Measurements from ENCODE around the gene RGN. TPM values are rescaled to one million over a fixed set of nuclear protein-coding genes. Genes with fewer than 3 reads are reported as not detected.
"Not testable (repeated sequence)": the region's sequence is repeated elsewhere in the genome, so short reads cannot be mapped to it uniquely, and the experiment has no call there.

Gene RGN
- total RNA-seq, 2 experiments from 2014 or later, result not detected

DNA sequence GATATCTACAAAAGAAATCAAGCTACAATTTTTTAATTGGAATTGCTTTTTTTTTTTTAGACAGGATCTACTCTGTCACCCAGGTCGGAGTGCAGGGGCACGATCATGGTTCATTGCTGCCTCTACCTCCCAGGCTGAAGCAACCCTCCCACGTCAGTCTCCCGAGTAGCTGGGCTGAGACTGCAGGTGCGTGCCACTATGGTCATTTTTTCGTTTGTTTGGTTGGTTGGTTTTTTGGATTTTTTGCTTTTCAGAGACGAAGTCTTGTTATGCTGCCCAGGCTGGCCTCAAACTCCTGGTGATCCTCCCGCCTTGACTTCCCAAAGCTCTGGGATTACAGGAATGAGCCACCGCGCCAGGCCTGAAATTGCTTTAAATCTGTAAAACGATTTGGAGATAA lies 15.6 kb downstream of the RGN start:
- no peaks in the 10 kb centered on the region for H3K27me3 Mint-ChIP-seq
- H3K4me3 Mint-ChIP-seq, result no peak overlapping the region
- no peak for DNase-seq
- ChIA-PET CTCF (interaction anchor here (1.2 kb wide), 1 partner anchor 190 kb away, joined by 5 read pairs; no protein-coding TSS in a partner anchor), POLR2A (no interaction called here)
- no peaks in the 10 kb centered on the region for H3K9me3 Mint-ChIP-seq
- H3K4me1 Mint-ChIP-seq, result peaks cover 9% of the 10 kb centered on the region
- no peaks in the 10 kb centered on the region for H3K36me3 Mint-ChIP-seq (ENCODE audit: low read depth)
- H3K27ac Mint-ChIP-seq, result no peak overlapping the region

DNA sequence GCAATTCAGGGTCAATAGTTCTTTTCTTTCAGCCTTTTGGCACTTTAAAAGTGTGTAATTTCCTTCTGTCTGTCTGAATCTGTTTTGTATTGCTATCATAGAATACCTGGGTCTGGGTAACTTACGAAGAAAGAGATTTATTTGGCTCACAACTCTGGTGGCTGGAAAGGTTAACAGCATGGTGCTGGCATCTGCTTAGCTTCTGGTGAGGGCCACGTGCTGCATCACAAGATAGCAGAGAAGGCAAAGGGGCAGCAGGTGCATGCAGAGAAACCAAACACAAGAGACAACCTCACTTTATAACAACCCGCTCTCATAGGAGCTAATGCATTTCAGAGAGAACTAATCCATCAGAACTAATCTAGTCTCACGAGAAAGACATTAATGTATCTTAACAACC lies 18.8 kb downstream of the RGN start:
- H3K27me3 Mint-ChIP-seq, result no peaks in the 10 kb centered on the region
- no peaks in the 10 kb centered on the region for H3K36me3 Mint-ChIP-seq (ENCODE audit: low read depth)
- ChIA-PET POLR2A (no interaction called here), CTCF (no interaction called here)
- H3K9me3 Mint-ChIP-seq, result no peaks in the 10 kb centered on the region
- no peaks in the 10 kb centered on the region for H3K4me1 Mint-ChIP-seq
- no peak for DNase-seq
- H3K27ac Mint-ChIP-seq, result no peak overlapping the region
- no peak overlapping the region for H3K4me3 Mint-ChIP-seq

DNA sequence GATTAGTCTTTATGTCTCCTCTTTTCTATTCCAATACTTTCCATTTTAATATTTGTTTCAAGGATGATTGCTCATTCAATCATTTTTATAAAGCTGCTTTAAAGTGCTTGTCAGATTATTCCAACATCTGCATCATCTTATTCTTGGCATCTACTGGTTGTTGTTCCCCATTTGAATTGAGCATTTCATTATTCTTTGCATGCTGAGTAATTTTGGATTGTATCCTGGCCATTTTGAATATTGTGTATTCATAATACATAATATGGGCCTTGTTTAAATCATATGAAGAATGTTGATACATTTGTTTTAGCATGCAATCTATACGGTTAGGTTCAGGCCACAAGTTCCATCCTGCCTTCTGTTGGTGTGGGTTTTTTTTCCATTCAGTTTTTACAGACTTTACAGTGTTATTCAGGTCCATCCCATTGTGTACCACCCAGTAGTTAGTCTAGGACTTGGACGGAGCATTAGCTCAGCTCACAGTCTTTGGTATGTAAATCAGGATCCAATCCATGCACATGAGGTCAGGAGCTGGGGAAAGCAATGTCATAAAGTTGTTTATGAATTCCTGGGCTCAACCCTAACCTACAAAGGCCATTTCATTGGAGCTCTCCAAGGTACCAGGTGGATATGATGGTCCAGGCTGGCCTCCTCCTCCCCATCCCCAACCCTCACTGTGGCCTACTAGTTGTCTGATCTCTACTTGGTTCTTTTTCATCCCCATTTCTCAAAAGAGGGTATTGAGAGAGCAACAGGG lies 20.3 kb downstream of the RGN start:
- no peak overlapping the region for H3K27ac Mint-ChIP-seq
- H3K4me1 Mint-ChIP-seq, result no peaks in the 10 kb centered on the region
- no peak for DNase-seq
- H3K4me3 Mint-ChIP-seq, result no peak overlapping the region
- CTCF ChIA-PET, result no interaction called here
- POLR2A ChIA-PET, result no interaction called here
- H3K9me3 Mint-ChIP-seq, result no peaks in the 10 kb centered on the region
- H3K36me3 Mint-ChIP-seq (ENCODE audit: low read depth), result no peaks in the 10 kb centered on the region
- H3K27me3 Mint-ChIP-seq, result no peaks in the 10 kb centered on the region

DNA sequence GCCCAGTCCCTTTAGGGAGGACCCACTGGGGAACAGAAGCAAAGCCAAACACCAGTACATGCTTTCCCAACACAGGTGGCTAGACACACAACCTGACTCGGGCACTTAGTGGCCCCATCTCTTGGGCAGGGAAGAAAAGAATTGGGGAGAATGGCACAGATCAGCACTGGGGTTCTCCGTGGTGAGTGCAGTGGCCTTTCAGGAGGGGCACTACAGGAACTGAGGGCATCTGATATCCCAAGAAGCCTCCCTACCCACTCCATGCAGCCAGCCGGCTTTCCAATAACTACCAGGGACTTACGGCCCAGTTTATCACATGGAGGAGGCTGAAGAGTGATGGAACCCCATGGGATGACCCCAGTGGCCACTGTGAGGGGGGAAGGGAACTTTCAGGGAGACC lies 23.0 kb downstream of the RGN start:
- Mint-ChIP-seq H3K27ac (no peak overlapping the region), H3K4me1 (no peaks in the 10 kb centered on the region), H3K4me3 (no peak overlapping the region), H3K9me3 (no peaks in the 10 kb centered on the region), H3K27me3 (no peaks in the 10 kb centered on the region), H3K36me3 (ENCODE audit: low read depth) (no peaks in the 10 kb centered on the region)
- POLR2A ChIA-PET, result no interaction called here
- CTCF ChIA-PET, result no interaction called here
- no peak for DNase-seq

DNA sequence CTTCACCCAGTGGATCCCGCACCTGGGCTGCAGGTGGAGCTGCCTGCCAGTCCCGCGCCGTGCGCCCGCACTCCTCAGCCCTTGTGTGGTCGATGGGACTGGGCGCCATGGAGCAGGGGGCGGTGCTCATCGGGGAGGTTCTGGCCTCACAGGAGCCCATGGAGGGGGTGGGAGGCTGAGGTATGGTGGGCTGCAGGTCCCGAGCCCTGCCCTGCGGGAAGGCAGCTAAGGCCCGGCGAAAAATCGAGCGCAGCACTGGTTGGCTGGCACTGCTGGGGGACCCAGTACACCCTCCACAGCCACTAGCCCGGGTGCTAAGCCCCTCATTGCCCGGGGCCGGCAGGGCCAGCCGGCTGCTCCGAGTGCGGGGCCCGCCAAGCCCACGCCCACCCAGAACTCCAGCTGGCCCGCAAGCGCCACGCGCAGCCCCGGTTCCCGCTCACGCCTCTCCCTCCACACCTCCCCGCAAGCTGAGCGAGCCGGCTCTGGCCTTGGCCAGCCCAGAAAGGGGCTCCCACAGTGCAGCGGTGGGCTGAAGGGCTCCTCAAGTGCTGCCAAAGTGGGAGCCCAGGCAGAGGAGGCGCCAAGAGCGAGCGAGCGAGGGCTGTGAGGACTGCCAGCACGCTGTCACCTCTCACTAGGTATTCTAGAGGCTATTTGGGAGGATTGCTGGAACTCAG lies 32.8 kb downstream of the RGN start:
- H3K36me3 Mint-ChIP-seq (ENCODE audit: low read depth); H3K27ac Mint-ChIP-seq; H3K4me1 Mint-ChIP-seq; POLR2A ChIA-PET; H3K27me3 Mint-ChIP-seq; DNase-seq; H3K4me3 Mint-ChIP-seq; H3K9me3 Mint-ChIP-seq; CTCF ChIA-PET: not testable (repeated sequence)

DNA sequence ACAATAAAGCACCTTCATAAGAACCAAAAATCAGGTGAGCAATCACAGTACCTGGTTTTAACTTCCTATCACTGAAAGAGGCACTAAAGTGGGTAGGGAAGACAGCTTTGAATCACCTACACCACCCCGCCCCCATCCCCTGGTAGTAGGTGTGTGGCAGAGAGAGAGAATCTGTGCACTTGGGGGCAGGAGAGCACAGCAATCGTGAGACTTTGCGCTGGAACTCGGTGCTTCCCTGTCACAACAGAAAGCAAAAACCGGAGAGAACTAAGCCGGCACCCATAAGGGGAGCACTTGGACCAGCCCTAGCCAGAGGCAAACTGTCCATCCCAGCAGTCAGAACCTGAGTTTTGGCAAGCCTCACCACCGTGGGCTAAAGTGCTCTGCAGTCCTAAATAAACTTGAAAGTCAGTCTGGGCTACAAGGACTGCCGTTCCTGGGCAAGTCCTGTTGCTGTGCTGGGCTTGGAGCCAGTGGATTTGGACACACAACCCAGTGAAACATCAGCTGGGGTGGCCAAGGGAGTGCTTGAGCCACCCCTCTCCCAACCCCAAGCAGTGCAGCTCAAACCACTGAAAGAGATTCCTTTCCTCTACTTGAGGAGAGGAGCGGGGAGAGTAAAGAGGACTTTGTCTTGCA lies 34.2 kb downstream of the RGN start:
- no peak overlapping the region for H3K27ac Mint-ChIP-seq
- no peak for DNase-seq
- H3K27me3 Mint-ChIP-seq, result no peaks in the 10 kb centered on the region
- no peaks in the 10 kb centered on the region for H3K9me3 Mint-ChIP-seq
- no peak overlapping the region for H3K4me3 Mint-ChIP-seq
- no peaks in the 10 kb centered on the region for H3K4me1 Mint-ChIP-seq
- POLR2A ChIA-PET, result no interaction called here
- CTCF ChIA-PET, result no interaction called here
- no peaks in the 10 kb centered on the region for H3K36me3 Mint-ChIP-seq (ENCODE audit: low read depth)

DNA sequence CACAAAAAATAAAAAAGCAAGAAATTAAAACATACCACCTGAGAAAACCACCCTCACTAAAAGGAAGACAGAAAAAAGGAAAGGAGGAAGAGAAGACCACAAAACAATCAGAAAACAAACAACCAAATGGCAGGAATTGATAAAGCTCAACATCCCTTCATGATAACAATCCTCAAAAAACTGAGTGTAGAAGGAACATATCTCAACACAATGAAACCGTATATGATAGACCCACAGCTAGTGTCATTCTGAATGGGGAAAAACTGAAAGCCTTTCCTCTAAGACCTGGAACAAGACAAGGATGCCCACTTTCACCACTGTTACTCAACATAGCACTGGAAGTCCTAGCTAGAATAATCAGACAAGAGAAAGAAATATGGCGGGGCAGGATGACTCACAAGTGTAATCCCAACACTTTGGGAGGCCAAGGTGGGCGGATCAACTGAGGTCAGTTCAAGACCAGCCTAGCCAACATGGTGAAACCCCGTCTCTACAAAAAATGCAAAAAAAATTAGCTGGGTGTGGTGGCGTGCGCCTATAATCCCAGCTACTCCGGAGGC lies 38.4 kb downstream of the RGN start:
- CTCF ChIA-PET; H3K9me3 Mint-ChIP-seq; H3K4me1 Mint-ChIP-seq; H3K27ac Mint-ChIP-seq; H3K36me3 Mint-ChIP-seq (ENCODE audit: low read depth); H3K27me3 Mint-ChIP-seq; H3K4me3 Mint-ChIP-seq; DNase-seq: not testable (repeated sequence)
- POLR2A ChIA-PET, result interaction anchor here (1.4 kb wide), 1 partner anchor 13 kb away, joined by 3 read pairs; no protein-coding TSS in a partner anchor

DNA sequence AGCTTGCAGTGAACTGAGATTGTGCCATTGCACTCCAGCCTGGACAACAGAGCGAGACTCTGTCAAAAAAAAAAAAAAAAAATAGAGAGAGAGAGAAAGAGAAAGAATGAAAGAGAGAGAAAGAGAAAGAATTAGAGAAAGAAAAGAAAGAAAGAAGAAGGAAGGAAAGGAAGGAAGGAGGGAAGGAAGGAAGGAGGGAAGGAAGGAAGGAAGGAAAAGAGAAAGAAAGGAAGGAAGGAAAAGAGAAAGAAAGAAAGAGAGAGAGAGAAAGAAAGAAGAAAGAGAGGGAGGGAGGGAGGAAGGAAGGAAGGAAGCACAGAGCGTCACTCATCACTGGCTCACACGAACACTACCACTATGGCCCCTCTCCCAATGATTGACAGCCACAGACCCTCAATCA lies 46.2 kb downstream of the RGN start:
- H3K4me1 Mint-ChIP-seq; H3K27me3 Mint-ChIP-seq; H3K4me3 Mint-ChIP-seq; POLR2A ChIA-PET; H3K36me3 Mint-ChIP-seq (ENCODE audit: low read depth); CTCF ChIA-PET; H3K9me3 Mint-ChIP-seq; H3K27ac Mint-ChIP-seq; DNase-seq: not testable (repeated sequence)

DNA sequence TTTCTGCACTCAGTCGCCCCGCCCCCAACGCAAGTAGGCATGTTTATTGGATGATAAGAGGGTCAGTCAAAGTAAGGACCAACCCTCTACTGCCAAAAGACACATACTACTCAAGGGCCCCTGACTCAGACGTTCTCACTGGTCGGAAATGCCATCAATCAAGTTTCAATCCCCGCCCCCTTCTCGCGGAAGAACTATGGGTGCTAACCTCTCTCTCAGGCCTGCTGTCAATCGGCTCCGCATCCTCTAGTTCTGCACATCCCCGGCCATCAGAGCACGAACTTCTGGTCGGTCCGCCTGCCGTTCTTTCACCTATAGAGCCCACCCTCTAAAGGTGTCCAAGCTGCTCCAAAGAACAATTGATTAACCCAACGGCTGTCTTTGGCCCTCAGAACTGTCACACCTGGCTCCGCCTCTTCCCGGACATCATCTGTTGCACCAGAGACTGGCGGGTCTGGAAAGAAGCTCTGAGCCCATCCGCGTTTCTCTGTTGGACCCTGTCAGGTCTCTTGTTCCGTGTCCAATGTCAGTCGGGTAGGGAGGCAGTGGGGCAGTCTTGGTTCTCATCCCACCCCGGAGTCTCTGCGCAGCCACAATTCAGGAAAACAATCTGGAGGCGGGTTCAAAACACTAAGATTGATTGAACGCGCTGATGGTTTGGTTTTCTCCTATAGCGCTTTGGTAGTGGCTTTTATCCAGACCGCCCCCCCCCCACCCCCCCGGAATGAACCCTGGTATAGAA lies 51.1 kb downstream of the RGN start:
- ChIA-PET POLR2A (interaction anchor here (0.6 to 5.0 kb wide), 6 partner anchors 13 to 238 kb away, joined by 3 to 55 read pairs (median 4); partner anchors contain the start of genes NDUFB11 and RBM10), CTCF (interaction anchor here (1.1 to 1.2 kb wide), 2 partner anchors 15 to 16 kb away, joined by 6 to 7 read pairs; partner anchors contain the start of genes NDUFB11 and RBM10)
- no peaks in the 10 kb centered on the region for H3K36me3 Mint-ChIP-seq (ENCODE audit: low read depth)
- peak overlapping the region; percentile 93 for H3K27ac Mint-ChIP-seq
- H3K9me3 Mint-ChIP-seq, result no peaks in the 10 kb centered on the region
- H3K27me3 Mint-ChIP-seq, result no peaks in the 10 kb centered on the region
- H3K4me1 Mint-ChIP-seq, result peaks cover 8% of the 10 kb centered on the region
- DNase-seq, result peak; percentile 91
- H3K4me3 Mint-ChIP-seq, result peak overlapping the region; percentile 96

DNA sequence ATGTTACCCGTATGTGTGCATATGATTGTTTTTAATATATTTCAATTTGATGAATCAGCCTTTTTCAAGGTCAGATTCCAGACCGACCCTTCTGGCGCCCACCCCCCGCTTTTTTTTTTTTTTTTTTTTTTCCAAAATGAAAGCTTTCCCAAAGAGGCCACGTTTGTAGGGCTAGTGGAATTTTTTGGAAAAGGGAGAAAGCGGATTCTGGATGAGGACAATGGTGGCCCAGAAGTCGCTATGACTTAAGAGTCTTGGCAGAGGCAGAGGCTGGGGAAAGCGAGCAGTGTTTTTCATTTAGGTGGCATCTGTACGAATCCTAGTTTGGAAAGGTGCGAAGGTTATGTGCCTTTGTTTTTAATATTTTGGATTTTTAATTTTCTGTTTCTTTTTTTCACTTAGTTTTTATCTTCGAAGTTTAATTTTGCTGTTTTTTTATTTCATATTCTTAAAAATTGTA lies 51.7 kb downstream of the RGN start:
- Mint-ChIP-seq H3K9me3 (no peaks in the 10 kb centered on the region), H3K4me3 (peak overlapping the region; percentile 96), H3K27me3 (no peaks in the 10 kb centered on the region), H3K36me3 (ENCODE audit: low read depth) (no peaks in the 10 kb centered on the region), H3K27ac (peak overlapping the region; percentile 40), H3K4me1 (peaks cover 8% of the 10 kb centered on the region)
- CTCF ChIA-PET, result interaction anchor here (1.1 kb wide), 1 partner anchor 15 kb away, joined by 7 read pairs; the partner anchor contains the start of genes NDUFB11 and RBM10
- DNase-seq, result no peak
- POLR2A ChIA-PET, result interaction anchor here (0.6 to 5.0 kb wide), 6 partner anchors 14 to 237 kb away, joined by 3 to 55 read pairs (median 4); partner anchors contain the start of genes NDUFB11 and RBM10

DNA sequence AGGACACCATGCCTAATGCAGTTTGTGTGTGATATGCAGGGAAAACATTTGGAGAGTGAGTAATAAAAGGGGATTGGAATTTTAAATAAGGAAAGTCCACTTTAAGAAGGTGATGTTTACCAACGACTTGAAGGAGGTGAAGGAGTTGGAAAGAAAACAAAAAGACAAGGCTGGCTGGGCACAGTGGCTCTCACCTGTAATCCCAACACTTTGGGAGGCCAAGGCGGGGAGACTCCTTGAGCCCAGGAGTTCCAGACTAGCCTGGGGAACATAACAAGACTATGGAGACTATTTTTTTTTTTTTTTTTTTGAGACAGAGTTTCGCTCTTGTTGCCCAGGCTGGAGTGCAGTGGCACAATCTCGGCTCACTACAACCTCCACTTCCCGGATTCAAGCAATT lies 55.2 kb downstream of the RGN start:
- Mint-ChIP-seq H3K27ac (no peak overlapping the region), H3K27me3 (no peaks in the 10 kb centered on the region), H3K4me1 (peaks cover 5% of the 10 kb centered on the region), H3K4me3 (no peak overlapping the region), H3K9me3 (no peaks in the 10 kb centered on the region), H3K36me3 (ENCODE audit: low read depth) (no peaks in the 10 kb centered on the region)
- CTCF ChIA-PET, result no interaction called here
- no peak for DNase-seq
- POLR2A ChIA-PET, result interaction anchor here (2.1 kb wide), 1 partner anchor 11 kb away, joined by 10 read pairs; the partner anchor contains the start of genes NDUFB11 and RBM10

DNA sequence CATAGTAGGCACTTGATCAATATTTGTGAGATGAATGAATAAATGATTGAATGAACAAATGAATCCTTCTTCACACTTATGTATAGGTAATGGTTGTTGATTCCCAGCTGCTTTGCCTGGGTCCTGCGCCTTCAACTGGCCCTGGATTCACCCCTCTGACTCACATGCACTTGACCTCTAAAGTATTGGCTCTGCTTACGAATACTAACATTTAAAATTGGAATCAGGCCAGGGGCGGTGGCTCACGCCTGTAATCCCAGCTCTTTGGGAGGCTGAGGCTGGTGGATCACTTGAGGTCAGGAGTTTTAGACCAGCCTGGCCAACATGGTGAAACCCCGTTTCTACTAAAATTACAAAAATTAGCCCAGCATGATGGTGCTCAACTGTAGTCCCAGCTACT lies 57.4 kb downstream of the RGN start:
- not testable (repeated sequence) for H3K4me1 Mint-ChIP-seq; DNase-seq; H3K27ac Mint-ChIP-seq; H3K36me3 Mint-ChIP-seq (ENCODE audit: low read depth); H3K4me3 Mint-ChIP-seq; H3K9me3 Mint-ChIP-seq; H3K27me3 Mint-ChIP-seq
- ChIA-PET CTCF (interaction anchor here (1.8 kb wide), 1 partner anchor 9 kb away, joined by 7 read pairs; the partner anchor contains the start of genes NDUFB11 and RBM10), POLR2A (interaction anchor here (2.1 to 2.4 kb wide), 2 partner anchors 9 to 55 kb away, joined by 9 to 10 read pairs; partner anchors contain the start of genes NDUFB11 and RBM10)
